HUDEP-2 (cell line): ENCODE results near the gene ZNF629.
A peak's percentile ranks its signal among the peaks of the same experiment; 100 is the strongest.

Source experiments
- DNase-seq, 76 experiments: peaks; one replicate each; lab custom pipeline; 2025; ENCODE audit not compliant: unreplicated experiment in 76 of 76; lab: John Stamatoyannopoulos, UW

Gene ZNF629

GRCh38 chr16:30768583-30769181 is 18.3 kb downstream of the ZNF629 start:
- DNase-seq: no peak

GRCh38 chr16:30767767-30768465 is 19.1 kb downstream of the ZNF629 start:
- DNase-seq: no peak

GRCh38 chr16:30766933-30767284 is 20.1 kb downstream of the ZNF629 start:
- DNase-seq: peak in 2 of 76 experiments; percentile 60 to 81

- DNase-seq: peak in 69 of 76 experiments; percentile 53 to 92 (median 86)
Observed at GRCh38 chr16:30766206-30766932, 20.6 kb downstream of the ZNF629 start.

GRCh38 chr16:30764816-30765465 is 22.1 kb downstream of the ZNF629 start:
- no peak for DNase-seq

GRCh38 chr16:30764086-30764485 is 22.9 kb downstream of the ZNF629 start:
- no peak for DNase-seq

- DNase-seq: no peak
Observed at GRCh38 chr16:30762991-30763725, 23.8 kb downstream of the ZNF629 start.

GRCh38 chr16:30761928-30762902 is 24.8 kb downstream of the ZNF629 start, which contains the start of the genes CFAP119 and RNF40:
CFAP119 (minus strand) TSS chr16:30762062; CDS start chr16:30761748, 314 bp downstream.
RNF40 (plus strand) TSS chr16:30762322; CDS start chr16:30762546, 224 bp downstream.
- DNase-seq: peak in 75 of 76 experiments; percentile 68 to 98 (median 94)

- DNase-seq: peak in 43 of 76 experiments; percentile 6 to 59 (median 33)
Observed at GRCh38 chr16:30761427-30761927, 25.5 kb downstream of the ZNF629 start.

- DNase-seq: peak in 1 of 76 experiments; percentile 22
Observed at GRCh38 chr16:30760577-30761426, 26.2 kb downstream of the ZNF629 start.

- DNase-seq: no peak
Observed at GRCh38 chr16:30760001-30760559, 26.9 kb downstream of the ZNF629 start.

GRCh38 chr16:30758988-30759491 is 28.0 kb downstream of the ZNF629 start:
- DNase-seq: peak in 5 of 76 experiments; percentile 6 to 26 (median 23)

GRCh38 chr16:30757316-30757715 is 29.7 kb downstream of the ZNF629 start:
- no peak for DNase-seq

- no peak for DNase-seq
Observed at GRCh38 chr16:30756781-30757100, 30.3 kb downstream of the ZNF629 start.

GRCh38 chr16:30755955-30756780 is 30.8 kb downstream of the ZNF629 start:
- DNase-seq: no peak

- DNase-seq: no peak
Observed at GRCh38 chr16:30753596-30753995, 33.4 kb downstream of the ZNF629 start.
